HUES6 (cell line): ENCODE results near the gene ADAMTS2.

Experiments
- H3K27ac ChIP-seq: 2 replicates; pipeline ENCODE4 v1.7.0; 2013; ENCODE audit warnings: low read depth, mild to moderate bottlenecking, low read length, inconsistent platforms
- H3K27me3 ChIP-seq: 2 replicates; pipeline ENCODE4 v1.6.1; 2013; ENCODE audit warnings: low read length; ENCODE audit not compliant: control insufficient read depth, insufficient read depth
- H3K36me3 ChIP-seq: 2 replicates; pipeline ENCODE4 v1.6.1; 2013; ENCODE audit warnings: low read length; ENCODE audit not compliant: control insufficient read depth, insufficient read depth
- H3K4me1 ChIP-seq: 2 replicates; pipeline ENCODE4 v1.6.1; 2013; ENCODE audit warnings: low read length; ENCODE audit not compliant: control insufficient read depth, insufficient read depth
- H3K4me3 ChIP-seq: 2 replicates; pipeline ENCODE4 v1.5.1; 2013; ENCODE audit warnings: low read depth, low read length
- H3K9ac ChIP-seq: one replicate; pipeline ENCODE4 v1.6.1; 2013; ENCODE audit warnings: mild to moderate bottlenecking, low read length
- H3K9me3 ChIP-seq: 2 replicates; pipeline ENCODE4 v1.6.1; 2013; ENCODE audit warnings: low read depth, low read length; ENCODE audit not compliant: control insufficient read depth, insufficient read depth

Gene ADAMTS2

GRCh38 chr5:179266291-179267070 is 78.8 kb downstream of the ADAMTS2 start:
- H3K4me3 ChIP-seq: no peak overlapping the region
- no peaks in the 10 kb centered on the region for H3K9me3 ChIP-seq
- no peak overlapping the region for H3K9ac ChIP-seq
- peaks cover 19% of the 10 kb centered on the region for H3K4me1 ChIP-seq
- H3K27ac ChIP-seq: no peak overlapping the region
- H3K27me3 ChIP-seq: no peaks in the 10 kb centered on the region; the same call in 1 of the 2 replicates
- H3K36me3 ChIP-seq: no peaks in the 10 kb centered on the region

GRCh38 chr5:179265514-179266290 is 79.6 kb downstream of the ADAMTS2 start:
- Histone ChIP-seq H3K4me1 (peaks cover 19% of the 10 kb centered on the region), H3K27ac (no peak overlapping the region), H3K27me3 (no peaks in the 10 kb centered on the region; the same call in 1 of the 2 replicates), H3K9me3 (no peaks in the 10 kb centered on the region), H3K4me3 (no peak overlapping the region), H3K36me3 (no peaks in the 10 kb centered on the region), H3K9ac (no peak overlapping the region)

- Histone ChIP-seq H3K36me3 (no peaks in the 10 kb centered on the region), H3K4me1 (peaks cover 19% of the 10 kb centered on the region), H3K27me3 (no peaks in the 10 kb centered on the region; the same call in 1 of the 2 replicates), H3K27ac (no peak overlapping the region), H3K4me3 (no peak overlapping the region), H3K9me3 (no peaks in the 10 kb centered on the region), H3K9ac (no peak overlapping the region)
These were observed 80.3 kb downstream of the ADAMTS2 start for GRCh38 chr5:179264783-179265513.

- H3K4me1 ChIP-seq: peaks cover 19% of the 10 kb centered on the region
These were observed 81.0 kb downstream of the ADAMTS2 start for GRCh38 chr5:179264053-179264782.

GRCh38 chr5:179263391-179264052 is 81.7 kb downstream of the ADAMTS2 start:
- no peak overlapping the region for H3K9ac ChIP-seq
- H3K36me3 ChIP-seq: no peaks in the 10 kb centered on the region
- H3K27me3 ChIP-seq: no peaks in the 10 kb centered on the region; the same call in 1 of the 2 replicates
- H3K27ac ChIP-seq: no peak overlapping the region
- no peak overlapping the region for H3K4me3 ChIP-seq
- no peaks in the 10 kb centered on the region for H3K9me3 ChIP-seq
- H3K4me1 ChIP-seq: peaks cover 19% of the 10 kb centered on the region

More at GRCh38 chr5:179264053-179264782, 81.0 kb downstream of the ADAMTS2 start:
- H3K27ac ChIP-seq: no peak overlapping the region
- H3K4me3 ChIP-seq: no peak overlapping the region
- H3K9me3 ChIP-seq: no peaks in the 10 kb centered on the region
- no peak overlapping the region for H3K9ac ChIP-seq
- H3K27me3 ChIP-seq: no peaks in the 10 kb centered on the region; the same call in 1 of the 2 replicates
- H3K36me3 ChIP-seq: no peaks in the 10 kb centered on the region

- Histone ChIP-seq H3K27me3 (no peaks in the 10 kb centered on the region; the same call in 1 of the 2 replicates), H3K9me3 (no peaks in the 10 kb centered on the region), H3K36me3 (no peaks in the 10 kb centered on the region), H3K4me3 (no peak overlapping the region), H3K27ac (no peak overlapping the region), H3K4me1 (peaks cover 19% of the 10 kb centered on the region), H3K9ac (no peak overlapping the region)
These were observed 82.9 kb downstream of the ADAMTS2 start for GRCh38 chr5:179262126-179262920.

GRCh38 chr5:179261301-179262125 is 83.7 kb downstream of the ADAMTS2 start:
- no peak overlapping the region for H3K4me3 ChIP-seq
- H3K4me1 ChIP-seq: peaks cover 16% of the 10 kb centered on the region
- H3K9ac ChIP-seq: no peak overlapping the region
- no peak overlapping the region for H3K27ac ChIP-seq
- H3K9me3 ChIP-seq: no peaks in the 10 kb centered on the region
- H3K27me3 ChIP-seq: no peaks in the 10 kb centered on the region; the same call in 1 of the 2 replicates
- no peaks in the 10 kb centered on the region for H3K36me3 ChIP-seq

- Histone ChIP-seq H3K27me3 (no peaks in the 10 kb centered on the region; the same call in 1 of the 2 replicates), H3K36me3 (no peaks in the 10 kb centered on the region), H3K4me3 (no peak overlapping the region)
These were observed 84.8 kb downstream of the ADAMTS2 start for GRCh38 chr5:179260324-179261070.

More at GRCh38 chr5:179260324-179261070, 84.8 kb downstream of the ADAMTS2 start:
- H3K9ac ChIP-seq: no peak overlapping the region
- no peaks in the 10 kb centered on the region for H3K9me3 ChIP-seq
- H3K27ac ChIP-seq: no peak overlapping the region
- peaks cover 6% of the 10 kb centered on the region for H3K4me1 ChIP-seq
